ENCODE data around the gene ATP10D.
"Not testable (repeated sequence)": the region's sequence is repeated elsewhere in the genome, so short reads cannot be mapped to it uniquely, and the experiment has no call there.

The ATP10D gene

DNA sequence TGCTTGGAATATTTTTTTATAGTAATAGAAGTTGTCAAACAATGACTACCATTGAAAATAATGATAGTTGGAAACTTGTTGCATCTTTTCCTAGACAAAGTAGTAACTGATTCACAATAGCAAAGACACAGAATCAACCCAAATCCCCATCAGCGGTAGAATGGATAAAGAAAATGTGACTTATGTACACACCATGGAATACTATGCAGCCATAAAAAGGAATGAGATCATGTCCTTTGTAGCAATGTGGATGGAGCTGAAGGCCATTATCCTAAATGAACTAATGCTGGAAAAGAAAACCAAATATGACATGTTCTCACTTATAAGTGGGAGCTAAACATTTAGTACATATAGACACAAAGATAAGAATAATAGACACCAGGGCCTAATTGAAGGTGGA, 49.7 kb downstream of the ATP10D start:
- in situ Hi-C loops (cut with MboI; ENCODE audit: low sequenced_read_pairs), result no loop called here

DNA sequence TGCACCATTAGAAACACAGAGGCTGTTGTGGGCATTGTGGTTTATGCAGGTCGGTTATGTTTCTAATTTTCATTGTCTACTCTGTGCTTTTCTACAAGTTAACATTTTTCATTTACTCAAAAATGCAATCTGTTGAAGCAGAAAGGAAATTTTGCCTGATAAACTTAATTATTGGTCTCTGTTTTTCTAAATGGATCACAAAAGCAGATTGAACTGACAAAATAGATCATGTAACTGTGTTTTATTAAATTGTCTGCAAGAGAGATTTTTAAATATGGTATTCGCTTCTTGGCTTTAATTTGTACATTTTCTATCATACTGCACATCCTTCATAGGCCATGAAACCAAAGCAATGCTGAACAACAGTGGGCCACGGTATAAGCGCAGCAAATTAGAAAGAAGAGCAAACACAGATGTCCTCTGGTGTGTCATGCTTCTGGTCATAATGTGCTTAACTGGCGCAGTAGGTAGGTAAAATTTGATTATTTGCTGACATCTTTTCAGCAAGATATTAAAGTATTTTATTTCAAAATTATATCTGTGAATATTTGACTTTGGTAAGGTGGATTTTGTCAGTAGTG, 50.6 kb downstream of the ATP10D start:
- in situ Hi-C loops (cut with MboI; ENCODE audit: low sequenced_read_pairs), result no loop called here

DNA sequence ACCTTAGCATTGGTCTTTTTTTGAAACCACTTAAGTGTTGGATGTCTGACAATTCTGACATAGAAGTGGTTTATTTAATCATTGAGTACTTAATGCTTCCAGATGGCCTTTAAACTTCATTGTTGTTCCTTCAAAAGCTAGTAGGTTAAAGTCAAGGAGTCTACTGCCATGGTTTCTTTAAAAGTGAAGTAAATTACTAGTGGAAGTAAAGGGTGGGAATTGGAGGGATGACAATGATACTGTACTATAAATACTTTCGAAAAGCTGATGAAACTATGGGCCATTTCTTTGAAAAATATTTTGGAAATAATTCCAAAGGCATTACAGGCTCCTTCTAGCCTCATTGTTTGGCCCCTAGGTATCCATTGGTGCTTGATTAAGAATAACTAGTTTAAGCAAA, 51.9 kb downstream of the ATP10D start:
- in situ Hi-C loops (cut with MboI; ENCODE audit: low sequenced_read_pairs), result no loop called here

DNA sequence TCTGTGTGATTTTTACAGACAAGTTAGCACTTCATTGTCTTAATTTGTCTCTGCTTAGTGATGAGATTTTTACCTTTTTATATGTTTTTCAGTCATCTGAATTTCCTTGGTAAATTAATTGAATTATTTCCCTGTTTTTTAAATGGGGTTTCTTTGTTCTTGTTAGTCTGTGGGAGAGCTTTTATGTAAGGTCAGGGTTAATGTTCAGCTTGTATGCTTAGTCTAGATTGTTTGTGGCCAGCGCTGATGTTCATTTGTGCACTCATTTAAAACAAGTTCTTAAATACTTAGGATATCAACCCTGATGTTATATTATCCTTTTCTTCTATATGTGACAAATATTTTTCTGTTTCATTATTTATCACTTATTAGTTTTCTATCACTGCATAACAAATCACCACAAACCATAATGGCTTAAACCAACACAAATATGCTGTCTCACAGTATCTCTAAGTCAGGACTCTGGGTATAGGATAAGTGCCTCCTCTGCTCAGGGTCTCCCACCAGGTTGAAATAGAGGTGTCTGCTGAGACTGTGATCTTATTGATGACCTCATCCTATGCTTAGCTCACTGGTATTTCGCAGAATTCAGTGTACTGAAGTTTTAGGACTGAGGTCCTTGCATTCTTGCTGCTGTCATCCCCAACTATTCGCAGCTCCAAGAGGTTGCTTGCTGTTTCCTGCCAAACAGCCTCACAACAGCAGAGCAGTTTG, 53.2 kb downstream of the ATP10D start:
- in situ Hi-C loops (cut with MboI; ENCODE audit: low sequenced_read_pairs), result no loop called here

DNA sequence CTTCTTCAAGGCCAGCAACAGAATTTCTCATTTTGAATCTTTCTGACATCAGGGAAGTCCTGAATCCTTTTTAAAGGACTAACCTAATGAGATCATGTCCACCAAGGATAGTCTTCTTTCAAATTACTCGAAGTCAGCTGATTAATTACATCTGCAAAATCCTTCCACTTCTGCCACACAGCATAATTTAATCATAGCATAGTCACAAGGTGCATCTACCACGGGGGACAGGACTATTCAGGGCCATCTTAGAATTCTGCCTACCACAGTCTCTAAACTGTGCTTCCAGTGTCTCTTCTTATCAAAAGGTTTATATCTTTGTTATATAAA, 53.7 kb downstream of the ATP10D start:
- in situ Hi-C loops (cut with MboI; ENCODE audit: low sequenced_read_pairs), result no loop called here

DNA sequence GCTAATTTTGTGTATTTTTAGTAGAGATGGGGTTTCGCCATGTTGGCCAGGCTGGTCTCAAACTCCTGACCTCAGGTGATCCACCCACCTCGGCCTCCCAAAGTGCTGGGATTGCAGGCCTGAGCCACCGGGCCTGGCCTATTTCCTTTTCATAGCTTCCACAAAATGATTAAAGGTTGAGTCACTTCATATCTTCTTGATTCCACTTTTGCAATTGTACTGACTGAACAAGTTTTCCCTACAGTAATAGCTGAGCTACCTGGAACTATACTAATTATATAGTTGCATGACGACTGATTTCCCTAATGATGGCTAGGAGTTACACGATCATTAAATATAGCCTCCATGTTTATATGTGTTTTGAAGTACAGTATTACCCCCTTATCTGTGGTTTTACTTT, 57.6 kb downstream of the ATP10D start:
- in situ Hi-C loops (cut with MboI; ENCODE audit: low sequenced_read_pairs), result not testable (repeated sequence)

DNA sequence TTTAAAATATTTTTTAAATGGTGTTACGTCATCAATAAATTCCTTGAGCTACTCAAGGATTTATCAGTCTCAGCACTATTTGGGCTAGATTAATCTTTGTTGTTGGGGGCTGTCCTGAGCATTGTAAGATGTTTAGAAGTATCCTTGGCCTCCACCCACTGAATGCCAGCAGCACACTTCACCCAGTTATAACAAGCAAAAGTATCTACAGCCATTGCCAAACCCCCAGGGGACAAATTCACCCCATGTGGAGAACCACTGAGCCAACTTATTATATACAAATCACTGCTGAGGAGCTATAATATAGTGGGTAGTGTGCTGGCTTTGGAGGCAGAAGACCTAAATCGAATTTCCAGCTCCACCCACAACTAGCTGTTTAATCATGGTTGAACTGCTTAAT, 58.3 kb downstream of the ATP10D start:
- in situ Hi-C loops (cut with MboI; ENCODE audit: low sequenced_read_pairs), result no loop called here

DNA sequence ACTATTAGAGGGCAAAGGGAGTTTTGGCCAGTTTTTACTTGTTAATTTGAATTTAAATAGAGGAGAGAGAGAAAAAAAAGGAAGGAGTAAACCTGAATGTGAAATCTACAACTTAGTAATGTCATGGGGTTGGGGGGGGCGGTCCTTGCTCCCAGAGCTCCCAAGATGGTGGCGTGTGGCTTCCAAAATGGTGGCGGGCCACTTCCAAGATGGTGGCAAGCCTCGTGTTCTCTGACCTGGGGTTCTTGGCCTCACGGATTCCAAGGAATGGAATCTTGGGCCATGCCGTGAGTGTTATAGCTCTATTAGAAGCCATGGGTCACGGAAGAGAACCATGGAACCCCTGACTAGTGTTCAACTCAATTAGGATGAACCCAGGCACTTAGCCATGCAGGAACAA, 65.3 kb downstream of the ATP10D start:
- in situ Hi-C loops (cut with MboI; ENCODE audit: low sequenced_read_pairs), result not testable (repeated sequence)

DNA sequence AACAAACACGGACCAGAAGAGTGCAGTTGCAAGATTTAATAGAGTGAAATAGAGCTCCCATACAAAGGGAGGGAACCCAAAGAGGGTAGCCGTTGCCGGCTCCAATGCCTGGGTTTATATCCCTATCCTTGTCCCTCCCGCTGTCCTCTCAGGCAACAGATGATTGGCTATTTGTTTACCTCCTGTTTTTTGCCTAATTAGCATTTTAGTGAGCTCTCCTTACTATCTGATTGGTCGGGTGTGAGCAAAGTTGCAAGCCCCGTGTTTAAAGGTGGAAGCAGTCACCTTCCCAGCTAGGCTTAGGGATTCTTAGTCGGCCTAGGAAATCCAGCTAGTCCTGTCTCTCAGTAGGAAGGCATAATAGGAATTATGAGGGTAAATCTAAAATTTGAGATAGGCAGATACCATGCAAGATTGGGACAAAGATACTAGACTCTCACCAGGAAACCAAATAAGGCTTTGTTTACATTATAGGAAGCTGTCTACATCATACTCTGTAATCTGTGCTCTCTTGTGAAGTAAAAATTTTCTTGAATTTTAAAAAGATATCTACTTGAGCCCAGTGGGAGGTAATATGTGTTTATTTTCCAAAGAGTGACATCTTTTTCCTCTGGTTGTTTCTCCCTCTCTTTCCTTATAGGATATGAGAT, 65.9 kb downstream of the ATP10D start:
- in situ Hi-C loops (cut with MboI; ENCODE audit: low sequenced_read_pairs), result no loop called here

DNA sequence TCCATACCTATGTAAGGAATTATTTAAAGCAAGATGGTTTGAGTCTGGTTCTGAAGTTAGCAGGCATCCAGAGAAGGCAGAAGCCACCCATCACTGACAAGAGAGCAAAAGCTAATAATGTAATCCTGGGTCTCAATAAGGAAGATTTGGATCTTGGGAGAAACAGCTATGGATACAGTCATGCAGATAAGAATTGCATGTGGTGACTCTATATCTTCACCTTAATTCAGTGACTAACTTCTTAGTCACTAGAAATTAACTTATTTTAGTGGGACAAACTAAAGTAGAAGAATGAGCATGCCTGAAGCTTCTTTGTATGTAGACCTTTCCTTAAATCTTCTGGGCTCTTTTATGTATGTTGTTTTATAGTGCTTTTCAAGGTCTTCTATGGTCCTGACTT, 66.6 kb downstream of the ATP10D start:
- in situ Hi-C loops (cut with MboI; ENCODE audit: low sequenced_read_pairs), result no loop called here

DNA sequence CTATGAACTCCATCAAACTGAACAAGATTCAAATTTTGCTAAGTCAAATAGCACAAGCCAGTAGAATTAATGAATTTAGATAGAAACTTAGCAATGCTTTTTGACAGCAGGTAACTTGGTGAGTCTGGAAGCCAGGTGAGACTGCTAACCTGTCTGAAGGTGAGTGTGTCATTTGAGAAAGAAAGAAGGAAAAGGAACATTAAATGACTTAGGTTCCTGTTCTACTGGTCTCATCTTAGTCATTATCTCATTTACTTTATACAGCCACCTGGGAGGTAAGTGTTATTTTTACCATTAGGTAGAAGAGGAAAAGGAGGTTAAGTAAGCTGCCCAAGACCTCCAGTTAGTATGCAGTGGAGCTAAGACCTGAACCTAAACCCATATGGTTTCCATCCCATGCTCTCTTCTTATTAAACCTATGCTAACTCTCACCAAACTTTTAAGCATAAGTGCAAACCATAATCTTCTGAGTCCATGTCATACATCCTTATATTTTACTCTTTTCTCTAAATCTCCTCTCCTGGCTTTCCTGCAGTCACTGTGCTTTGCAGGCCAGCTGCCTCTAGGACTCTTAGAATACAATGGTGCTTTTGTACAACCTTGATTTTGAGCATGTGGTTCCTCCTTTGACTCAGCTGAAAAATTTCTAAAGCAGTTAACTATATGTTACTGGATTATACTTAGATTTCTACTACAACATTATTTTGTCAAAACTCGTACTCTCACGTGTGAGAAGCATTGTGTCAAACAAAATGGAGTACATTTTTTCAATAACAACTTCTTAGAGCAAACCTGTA, 68.5 kb downstream of the ATP10D start:
- in situ Hi-C loops (cut with MboI; ENCODE audit: low sequenced_read_pairs), result no loop called here

DNA sequence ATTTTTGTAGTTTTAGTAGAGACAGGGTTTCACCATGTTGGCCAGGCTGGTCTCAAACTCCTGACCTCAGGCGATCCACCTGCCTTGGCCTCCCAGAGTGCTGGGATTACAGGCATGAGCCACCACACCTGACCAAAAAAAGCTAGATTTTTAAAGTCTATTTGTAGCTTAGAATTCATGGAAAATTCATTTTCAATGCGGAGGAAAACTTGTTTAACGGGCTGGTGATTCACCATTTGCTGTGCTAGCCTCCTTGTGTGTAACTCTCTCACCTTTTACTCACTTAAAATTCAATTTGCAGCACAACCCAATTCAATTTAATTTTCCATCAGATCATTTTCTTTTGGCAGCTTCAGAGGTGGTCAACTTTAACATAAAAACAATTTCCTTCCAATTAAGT, 70.8 kb downstream of the ATP10D start:
- in situ Hi-C loops (cut with MboI; ENCODE audit: low sequenced_read_pairs), result not testable (repeated sequence)

DNA sequence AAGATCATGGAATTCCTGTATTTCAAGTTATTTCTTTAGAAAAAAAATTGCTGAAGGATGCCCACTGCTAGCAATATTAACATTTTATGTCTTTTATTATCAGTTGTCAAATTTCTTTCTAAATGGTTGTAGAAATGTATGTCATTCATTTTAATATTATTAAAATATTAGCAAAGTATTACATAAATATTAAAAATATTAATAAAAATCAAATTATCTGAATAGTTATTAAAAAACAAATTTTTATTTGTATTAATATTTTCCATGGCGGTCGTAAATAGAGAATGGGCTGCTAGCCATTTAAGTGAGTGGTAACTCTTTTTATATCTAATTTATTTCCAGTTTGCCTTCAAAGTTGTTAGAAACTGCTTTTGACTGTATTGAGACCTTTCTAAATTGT, 72.2 kb downstream of the ATP10D start:
- in situ Hi-C loops (cut with MboI; ENCODE audit: low sequenced_read_pairs), result no loop called here

DNA sequence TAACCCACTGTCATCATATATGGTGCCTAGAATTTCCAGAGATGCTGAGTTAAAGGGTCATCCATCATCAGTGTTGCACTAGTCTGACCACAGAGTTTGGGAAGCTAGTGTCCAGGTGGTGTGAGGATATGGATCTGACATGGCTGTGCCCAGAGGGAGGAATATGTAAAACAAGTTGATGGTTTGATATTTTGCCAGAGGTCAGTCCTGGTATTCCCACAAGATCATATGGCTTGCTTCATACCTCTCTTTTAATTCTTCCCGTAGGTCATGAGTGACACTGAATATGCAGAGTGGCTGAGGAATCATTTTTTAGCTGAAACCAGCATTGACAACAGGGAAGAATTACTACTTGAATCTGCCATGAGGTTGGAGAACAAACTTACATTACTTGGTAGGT, 75.6 kb downstream of the ATP10D start:
- in situ Hi-C loops (cut with MboI; ENCODE audit: low sequenced_read_pairs), result no loop called here

DNA sequence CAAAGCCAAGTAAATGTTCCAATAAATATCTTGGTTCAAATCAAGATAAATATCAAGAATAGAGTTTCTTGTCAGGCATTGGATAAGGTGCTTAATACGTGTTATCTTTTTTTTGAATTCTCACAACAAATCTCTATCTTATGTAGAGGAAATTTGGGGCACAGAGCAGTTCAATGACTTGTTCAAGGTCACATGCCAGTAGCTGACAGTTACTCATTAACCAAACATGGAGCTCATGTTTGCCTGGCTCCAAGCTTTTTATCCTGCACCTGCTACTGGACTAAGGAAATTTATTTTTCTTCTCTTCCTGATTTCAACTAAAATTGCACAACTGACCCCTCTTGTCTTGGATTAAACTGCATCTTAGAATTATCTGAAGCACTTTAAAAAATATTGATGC, 76.3 kb downstream of the ATP10D start:
- in situ Hi-C loops (cut with MboI; ENCODE audit: low sequenced_read_pairs), result no loop called here

DNA sequence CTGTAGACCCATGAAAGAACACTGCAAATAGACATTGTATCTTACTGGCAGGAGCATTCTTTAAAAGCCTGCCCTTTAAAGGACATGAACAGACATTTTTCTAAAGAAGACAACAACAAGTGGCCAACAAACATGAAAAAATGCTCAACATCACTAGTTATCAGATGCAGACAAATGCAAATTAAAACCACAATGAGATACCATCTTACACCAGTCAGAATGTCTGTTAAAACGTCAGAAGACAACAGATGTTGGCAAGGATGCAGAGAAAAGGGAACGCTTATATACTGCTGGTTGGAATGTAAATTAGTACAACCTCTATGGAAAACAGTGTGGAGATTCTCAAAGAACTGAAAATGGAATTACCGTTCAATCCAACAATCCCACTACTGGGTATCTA, 77.2 kb downstream of the ATP10D start:
- in situ Hi-C loops (cut with MboI; ENCODE audit: low sequenced_read_pairs), result no loop called here

DNA sequence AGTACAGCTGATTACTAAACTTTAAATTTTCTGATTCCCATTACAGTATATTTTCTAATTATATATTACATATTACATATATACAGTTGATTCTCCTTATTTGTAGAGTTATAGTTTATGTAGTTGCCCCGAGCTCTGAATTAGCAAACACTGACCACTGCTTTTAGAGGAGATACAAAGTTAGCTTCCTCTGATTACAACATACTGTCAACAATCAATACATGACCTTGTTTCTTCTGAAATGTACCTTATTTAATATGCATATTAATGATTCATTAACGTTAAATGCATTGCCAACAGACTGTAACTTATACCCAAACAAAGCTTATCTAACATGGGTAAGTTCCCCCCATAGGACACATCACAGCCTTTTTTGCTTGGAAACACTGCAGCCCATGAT, 81.5 kb downstream of the ATP10D start:
- in situ Hi-C loops (cut with MboI; ENCODE audit: low sequenced_read_pairs), result no loop called here

DNA sequence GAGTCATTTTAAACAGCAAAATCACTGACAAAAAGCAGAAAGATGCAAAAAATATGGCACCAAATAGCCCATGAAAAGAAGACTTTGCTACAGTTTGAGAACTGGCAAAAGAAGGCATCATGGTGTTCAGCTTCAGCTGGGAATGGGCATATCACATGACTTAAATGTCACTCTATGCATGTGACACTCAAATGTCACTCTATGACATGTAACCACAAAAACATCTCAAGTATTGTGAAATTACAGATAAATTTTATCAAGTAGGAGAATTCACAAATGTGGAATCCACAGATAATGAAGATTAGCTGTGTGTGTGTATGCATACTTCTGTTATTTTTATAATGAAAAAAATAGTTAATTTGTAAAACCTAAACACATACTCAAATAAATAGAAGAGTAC, 81.9 kb downstream of the ATP10D start:
- in situ Hi-C loops (cut with MboI; ENCODE audit: low sequenced_read_pairs), result no loop called here

DNA sequence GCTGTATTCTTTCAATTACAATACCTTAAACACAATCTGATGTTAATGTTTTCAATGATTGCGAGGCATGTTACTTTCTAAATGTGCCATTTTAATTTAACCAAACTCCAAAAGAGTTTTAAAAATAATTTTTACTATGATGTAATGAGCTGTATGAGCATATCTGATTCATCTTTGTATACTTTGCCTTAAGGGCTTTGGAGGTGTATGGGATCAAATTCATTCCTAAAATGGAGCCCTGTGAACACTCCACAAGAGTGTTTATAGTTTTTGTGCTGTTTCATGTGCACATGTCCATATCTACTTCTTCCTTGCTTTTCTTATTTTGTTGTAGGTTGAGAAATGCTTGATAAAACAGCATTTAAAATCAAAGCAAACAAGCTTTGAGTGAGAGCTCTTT, 82.4 kb downstream of the ATP10D start:
- in situ Hi-C loops (cut with MboI; ENCODE audit: low sequenced_read_pairs), result no loop called here

DNA sequence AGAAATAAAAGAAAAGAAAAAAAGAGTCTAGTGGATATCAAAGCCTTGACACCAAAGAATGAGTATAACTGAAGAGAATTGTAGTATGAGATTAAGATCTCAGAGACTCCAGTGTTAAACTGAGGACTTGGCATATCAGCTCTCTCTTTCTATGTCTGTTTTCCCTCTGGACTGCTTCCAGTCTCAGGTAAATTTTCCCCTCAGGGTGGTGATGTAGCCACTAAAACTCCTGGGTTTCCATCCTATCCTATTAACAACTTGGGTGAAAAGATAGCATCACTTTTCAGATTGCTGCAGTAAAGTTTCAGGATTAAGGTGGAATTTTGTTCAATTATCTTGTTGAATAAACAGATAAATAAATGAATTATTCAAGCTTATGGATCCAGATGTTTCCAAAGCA, 85.7 kb downstream of the ATP10D start:
- in situ Hi-C loops (cut with MboI; ENCODE audit: low sequenced_read_pairs), result no loop called here

DNA sequence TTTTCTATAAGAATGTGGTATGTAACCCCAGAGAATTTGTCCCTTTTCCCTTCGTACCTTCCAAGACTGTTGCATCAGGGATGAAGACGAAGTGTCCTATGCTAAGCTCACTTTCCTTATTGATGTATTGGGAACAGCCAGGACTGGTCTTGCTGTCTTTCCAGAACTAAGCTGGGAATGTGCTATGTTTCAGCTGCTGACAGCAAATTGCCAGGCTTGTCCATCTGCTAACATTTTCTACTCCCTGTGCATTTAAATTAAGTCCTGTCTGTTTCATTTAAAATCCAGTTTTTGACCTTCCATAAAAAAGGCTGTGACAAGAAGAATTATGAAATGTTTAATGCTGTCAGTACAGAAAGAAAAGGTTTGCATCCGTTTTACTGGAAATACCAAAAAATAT, 87.9 kb downstream of the ATP10D start:
- in situ Hi-C loops (cut with MboI; ENCODE audit: low sequenced_read_pairs), result no loop called here

Data from HL-60/S4 (cell line).